Neural cell (in vitro differentiated cells): ENCODE results near the gene MPL.

Experiments used
- EP300 ChIP-seq: fragments of 450-650 bp; conservative IDR thresholded peaks from 2 replicates; pipeline ENCODE4 v1.6.1; 2014; ENCODE audit warnings: antibody characterized with exemption, mild to moderate bottlenecking, moderate library complexity; ENCODE audit not compliant: poor library complexity, severe bottlenecking
- EZH2 ChIP-seq: fragments of 200-600, 300-800 bp; shearing (Covaris generic), sonication (generic); IDR thresholded peaks from 2 replicates; pipeline ENCODE4 v1.6.1; 2014; ENCODE audit warnings: antibody characterized with exemption, low read length, borderline replicate concordance, mild to moderate bottlenecking; ENCODE audit not compliant: insufficient read depth, poor library complexity, severe bottlenecking
- POLR2AphosphoS5 ChIP-seq: IDR thresholded peaks from 2 replicates; pipeline ENCODE4 v1.6.1; 2012
- RAD21 ChIP-seq: fragments of 450-650 bp; conservative IDR thresholded peaks from 2 replicates; pipeline ENCODE4 v1.6.1; 2014; ENCODE audit warnings: antibody characterized with exemption, mild to moderate bottlenecking, moderate library complexity
- SMC3 ChIP-seq: fragments of 450-650 bp; conservative IDR thresholded peaks from 2 replicates; pipeline ENCODE4 v1.6.1; 2014; ENCODE audit warnings: antibody characterized with exemption, mild to moderate bottlenecking, moderate library complexity; ENCODE audit not compliant: poor library complexity
- TF ChIP-seq, protein P1 (sequence below): fragments of 450-650 bp; IDR thresholded peaks from 2 replicates; pipeline ENCODE4 v1.5.1; 2014; ENCODE audit warnings: antibody characterized with exemption, mild to moderate bottlenecking, moderate library complexity; ENCODE audit not compliant: poor library complexity, severe bottlenecking

DNA sequence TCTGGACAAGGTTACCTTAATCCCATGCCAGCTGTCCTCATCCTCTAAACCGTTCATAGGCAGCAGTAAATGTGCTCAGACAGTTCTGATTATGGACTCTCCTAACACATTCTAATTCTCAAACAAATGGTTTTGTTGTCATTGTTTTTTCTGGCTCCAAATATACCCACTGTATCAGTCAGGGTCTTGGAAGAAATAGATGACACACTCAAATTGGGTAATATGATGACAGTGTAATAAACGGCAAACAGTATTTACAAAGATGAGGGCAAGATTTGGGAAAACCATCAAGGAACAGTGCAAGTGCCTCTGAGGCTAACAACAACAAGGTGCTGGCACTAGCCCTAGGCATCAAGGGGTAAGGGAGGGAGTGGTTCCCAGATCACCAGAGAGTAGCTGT is 16.9 kb downstream of the MPL start:
- TF ChIP-seq, protein P1, sequence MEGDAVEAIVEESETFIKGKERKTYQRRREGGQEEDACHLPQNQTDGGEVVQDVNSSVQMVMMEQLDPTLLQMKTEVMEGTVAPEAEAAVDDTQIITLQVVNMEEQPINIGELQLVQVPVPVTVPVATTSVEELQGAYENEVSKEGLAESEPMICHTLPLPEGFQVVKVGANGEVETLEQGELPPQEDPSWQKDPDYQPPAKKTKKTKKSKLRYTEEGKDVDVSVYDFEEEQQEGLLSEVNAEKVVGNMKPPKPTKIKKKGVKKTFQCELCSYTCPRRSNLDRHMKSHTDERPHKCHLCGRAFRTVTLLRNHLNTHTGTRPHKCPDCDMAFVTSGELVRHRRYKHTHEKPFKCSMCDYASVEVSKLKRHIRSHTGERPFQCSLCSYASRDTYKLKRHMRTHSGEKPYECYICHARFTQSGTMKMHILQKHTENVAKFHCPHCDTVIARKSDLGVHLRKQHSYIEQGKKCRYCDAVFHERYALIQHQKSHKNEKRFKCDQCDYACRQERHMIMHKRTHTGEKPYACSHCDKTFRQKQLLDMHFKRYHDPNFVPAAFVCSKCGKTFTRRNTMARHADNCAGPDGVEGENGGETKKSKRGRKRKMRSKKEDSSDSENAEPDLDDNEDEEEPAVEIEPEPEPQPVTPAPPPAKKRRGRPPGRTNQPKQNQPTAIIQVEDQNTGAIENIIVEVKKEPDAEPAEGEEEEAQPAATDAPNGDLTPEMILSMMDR = no peak
- TF ChIP-seq EZH2 = no peak
- TF ChIP-seq POLR2AphosphoS5 = no peak
- no peak for TF ChIP-seq SMC3
- TF ChIP-seq RAD21 = no peak
- no peak for TF ChIP-seq EP300
